Measurements from ENCODE around the gene HNRNPL. TPM values are rescaled to one million over a fixed set of nuclear protein-coding genes. Genes with fewer than 3 reads are reported as not detected.
"Not testable (repeated sequence)": the region's sequence is repeated elsewhere in the genome, so short reads cannot be mapped to it uniquely, and the experiment has no call there.

The HNRNPL gene
- total and polyA plus RNA-seq, 2 donors: 198 to 269 TPM

DNA sequence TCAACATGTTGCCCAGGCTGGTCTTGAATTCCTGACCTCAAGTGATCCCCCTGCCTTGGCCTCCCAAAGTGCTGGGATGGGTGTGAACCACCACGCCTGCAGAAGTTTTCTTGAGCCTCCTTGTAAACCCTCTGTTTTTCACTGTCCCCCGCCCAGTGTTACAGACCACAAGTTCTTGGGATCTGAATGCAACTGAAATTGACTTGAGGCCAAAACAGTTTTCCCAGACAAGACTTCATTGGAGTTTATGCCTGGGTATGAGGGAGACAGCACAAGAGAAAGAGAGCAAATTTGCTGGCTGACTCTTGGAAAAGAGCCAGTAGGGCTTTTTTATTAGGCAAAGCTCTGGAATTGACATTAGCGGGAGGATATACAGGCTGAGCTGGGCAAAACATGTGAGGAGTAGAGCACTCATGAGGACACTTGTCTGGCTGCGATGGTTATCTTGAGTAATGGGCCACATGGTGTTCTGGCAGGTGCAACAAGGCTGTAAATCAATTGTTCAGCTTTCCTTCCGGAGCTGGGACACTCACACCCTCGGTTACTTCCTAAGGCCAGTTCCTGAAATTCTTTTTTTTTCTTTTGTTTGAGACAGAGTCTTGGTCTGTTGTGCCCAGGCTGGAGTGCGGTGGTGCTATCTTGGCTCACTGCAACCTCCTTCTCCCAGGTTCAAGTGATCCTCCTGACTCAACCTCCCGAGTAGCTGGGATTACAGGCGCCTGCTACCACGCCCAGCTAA lies 12.7 kb upstream of the HNRNPL start:
- DNase-seq (ENCODE audit: low read depth in 6 of 9, low spot score in 9 of 9): no peak
- no peaks in the 10 kb centered on the region for H3K27me3 ChIP-seq (ENCODE audit: control insufficient read depth in 2 of 2, insufficient read depth in 1 of 2, low read length in 1 of 2)
- WGBS: 68% methylated on average over 10 of the region's 10 CpGs
- H3K4me3 ChIP-seq (ENCODE audit: low read length in 2 of 2): no peak overlapping the region
- no peaks in the 10 kb centered on the region for H3K9me3 ChIP-seq (ENCODE audit: control insufficient read depth in 2 of 2, insufficient read depth in 1 of 2, low read length in 1 of 2)
- H3K4me1 ChIP-seq (ENCODE audit: control insufficient read depth in 2 of 2, insufficient read depth in 2 of 2, low read length in 2 of 2): peaks cover under 1 to 4% of the 10 kb centered on the region in 2 donors
- H3K27ac ChIP-seq (ENCODE audit: low read depth in 1 of 2, low read length in 1 of 2): no peak overlapping the region
- no peaks in the 10 kb centered on the region for H3K36me3 ChIP-seq (ENCODE audit: control insufficient read depth in 2 of 2, insufficient read depth in 2 of 2, low read length in 1 of 2)

DNA sequence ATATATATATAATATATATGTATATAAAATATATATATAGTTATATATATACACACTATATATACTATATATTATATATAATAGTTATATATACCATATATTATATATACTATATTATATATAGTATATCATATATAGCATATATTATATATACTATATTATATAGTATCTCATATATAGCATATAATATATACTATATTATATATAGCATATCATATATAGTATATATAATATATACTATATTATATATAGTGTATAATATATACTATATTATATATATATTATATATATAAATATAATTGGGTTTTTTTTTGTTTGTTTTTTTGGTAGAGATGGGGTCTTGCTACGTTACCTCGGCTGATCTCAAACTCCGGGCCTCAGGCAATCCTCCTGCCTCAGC lies 11.6 kb upstream of the HNRNPL start:
- no peaks in the 10 kb centered on the region for H3K27me3 ChIP-seq (ENCODE audit: control insufficient read depth in 2 of 2, insufficient read depth in 1 of 2, low read length in 1 of 2)
- no peak for DNase-seq (ENCODE audit: low read depth in 6 of 9, low spot score in 9 of 9)
- no peaks in the 10 kb centered on the region for H3K9me3 ChIP-seq (ENCODE audit: control insufficient read depth in 2 of 2, insufficient read depth in 1 of 2, low read length in 1 of 2)
- no peak overlapping the region for H3K27ac ChIP-seq (ENCODE audit: low read depth in 1 of 2, low read length in 1 of 2)
- 99% methylated on average over 3 of the region's 3 CpGs for WGBS
- no peak overlapping the region for H3K4me3 ChIP-seq (ENCODE audit: low read length in 2 of 2)
- no peaks in the 10 kb centered on the region for H3K36me3 ChIP-seq (ENCODE audit: control insufficient read depth in 2 of 2, insufficient read depth in 2 of 2, low read length in 1 of 2)
- peaks cover 2 to 8% of the 10 kb centered on the region in 2 donors for H3K4me1 ChIP-seq (ENCODE audit: control insufficient read depth in 2 of 2, insufficient read depth in 2 of 2, low read length in 2 of 2)

DNA sequence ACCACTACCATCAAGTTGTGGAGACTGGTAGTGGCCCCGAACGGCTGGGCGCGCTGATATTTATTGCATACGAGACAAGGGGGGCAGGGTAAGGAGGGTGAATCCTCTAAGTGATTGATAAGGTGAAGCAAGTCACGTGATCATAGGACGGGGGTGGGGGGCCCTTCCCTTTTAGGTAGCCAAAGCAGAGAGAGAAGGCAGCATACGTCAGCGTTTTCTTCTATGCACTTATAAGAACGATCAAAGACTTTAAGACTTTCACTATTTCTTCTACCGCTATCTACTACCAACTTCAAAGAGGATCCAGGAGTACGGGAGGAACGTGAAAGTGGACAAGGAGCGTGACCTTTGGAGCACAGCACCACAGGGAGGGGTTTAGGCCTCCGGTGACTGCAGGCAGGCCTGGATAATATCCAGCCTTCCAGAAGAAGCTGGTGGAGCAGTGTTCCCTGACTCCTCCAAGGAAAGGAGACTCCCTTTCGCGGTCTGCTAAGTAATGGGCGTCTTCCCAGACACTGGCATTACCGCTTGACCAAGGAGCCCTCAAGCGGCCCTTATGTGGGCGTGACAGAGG lies 9.9 kb upstream of the HNRNPL start:
- H3K36me3 ChIP-seq (ENCODE audit: control insufficient read depth in 2 of 2, insufficient read depth in 2 of 2, low read length in 1 of 2); H3K4me3 ChIP-seq (ENCODE audit: low read length in 2 of 2); H3K27me3 ChIP-seq (ENCODE audit: control insufficient read depth in 2 of 2, insufficient read depth in 1 of 2, low read length in 1 of 2); H3K27ac ChIP-seq (ENCODE audit: low read depth in 1 of 2, low read length in 1 of 2); H3K9me3 ChIP-seq (ENCODE audit: control insufficient read depth in 2 of 2, insufficient read depth in 1 of 2, low read length in 1 of 2); DNase-seq (ENCODE audit: low read depth in 6 of 9, low spot score in 9 of 9); H3K4me1 ChIP-seq (ENCODE audit: control insufficient read depth in 2 of 2, insufficient read depth in 2 of 2, low read length in 2 of 2): not testable (repeated sequence)
- WGBS: 95% methylated on average over 21 of the region's 21 CpGs

DNA sequence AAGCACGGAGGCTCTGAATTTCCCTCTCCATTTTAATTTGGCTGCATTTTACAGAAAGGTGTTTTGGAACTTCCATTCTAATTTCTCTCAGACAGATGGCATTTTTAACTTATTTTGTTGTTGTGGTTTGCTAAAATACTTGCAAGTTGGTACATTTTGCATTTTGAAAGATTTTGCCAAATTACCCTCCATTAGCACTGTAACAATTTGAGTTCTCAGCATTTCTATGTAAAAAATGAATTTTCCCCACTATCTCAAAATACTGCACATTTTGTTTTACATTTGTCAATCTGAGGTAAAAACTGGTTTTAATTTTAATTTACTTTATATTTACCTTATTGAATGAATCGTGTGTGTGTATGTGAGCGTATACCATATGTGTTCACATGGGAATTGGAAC lies 7.0 kb upstream of the HNRNPL start:
- Histone ChIP-seq H3K4me3 (ENCODE audit: low read length in 2 of 2) (no peak overlapping the region), H3K27me3 (ENCODE audit: control insufficient read depth in 2 of 2, insufficient read depth in 1 of 2, low read length in 1 of 2) (peaks cover 0 to 4% of the 10 kb centered on the region in 2 donors), H3K36me3 (ENCODE audit: control insufficient read depth in 2 of 2, insufficient read depth in 2 of 2, low read length in 1 of 2) (no peaks in the 10 kb centered on the region), H3K27ac (ENCODE audit: low read depth in 1 of 2, low read length in 1 of 2) (no peak overlapping the region), H3K4me1 (ENCODE audit: control insufficient read depth in 2 of 2, insufficient read depth in 2 of 2, low read length in 2 of 2) (peaks cover 4 to 15% of the 10 kb centered on the region in 2 donors), H3K9me3 (ENCODE audit: control insufficient read depth in 2 of 2, insufficient read depth in 1 of 2, low read length in 1 of 2) (no peaks in the 10 kb centered on the region)
- WGBS: 72% methylated on average over 3 of the region's 3 CpGs
- DNase-seq (ENCODE audit: low read depth in 6 of 9, low spot score in 9 of 9): no peak

DNA sequence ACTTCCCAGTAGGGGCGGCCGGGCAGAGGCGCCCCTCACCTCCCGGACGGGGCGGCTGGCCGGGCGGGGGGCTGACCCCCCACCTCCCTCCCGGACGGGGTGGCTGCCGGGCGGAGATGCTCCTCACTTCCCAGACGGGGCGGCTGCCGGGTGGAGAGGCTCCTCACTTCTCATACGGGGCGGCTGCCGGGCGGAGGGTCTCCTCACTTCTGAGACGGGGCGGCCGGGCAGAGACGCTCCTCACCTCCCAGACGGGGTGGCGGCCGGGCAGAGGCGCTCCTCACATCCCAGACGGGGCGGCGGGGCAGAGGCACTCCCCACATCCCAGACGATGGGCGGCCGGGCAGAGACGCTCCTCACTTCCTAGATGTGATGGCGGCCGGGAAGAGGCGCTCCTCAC lies 6.0 kb upstream of the HNRNPL start:
- not testable (repeated sequence) for H3K9me3 ChIP-seq (ENCODE audit: control insufficient read depth in 2 of 2, insufficient read depth in 1 of 2, low read length in 1 of 2); DNase-seq (ENCODE audit: low read depth in 6 of 9, low spot score in 9 of 9); H3K27me3 ChIP-seq (ENCODE audit: control insufficient read depth in 2 of 2, insufficient read depth in 1 of 2, low read length in 1 of 2); H3K36me3 ChIP-seq (ENCODE audit: control insufficient read depth in 2 of 2, insufficient read depth in 2 of 2, low read length in 1 of 2); H3K4me3 ChIP-seq (ENCODE audit: low read length in 2 of 2); H3K27ac ChIP-seq (ENCODE audit: low read depth in 1 of 2, low read length in 1 of 2)
- 85% methylated on average over 29 of the region's 37 CpGs for WGBS
- peaks cover 12 to 25% of the 10 kb centered on the region in 2 donors for H3K4me1 ChIP-seq (ENCODE audit: control insufficient read depth in 2 of 2, insufficient read depth in 2 of 2, low read length in 2 of 2)

DNA sequence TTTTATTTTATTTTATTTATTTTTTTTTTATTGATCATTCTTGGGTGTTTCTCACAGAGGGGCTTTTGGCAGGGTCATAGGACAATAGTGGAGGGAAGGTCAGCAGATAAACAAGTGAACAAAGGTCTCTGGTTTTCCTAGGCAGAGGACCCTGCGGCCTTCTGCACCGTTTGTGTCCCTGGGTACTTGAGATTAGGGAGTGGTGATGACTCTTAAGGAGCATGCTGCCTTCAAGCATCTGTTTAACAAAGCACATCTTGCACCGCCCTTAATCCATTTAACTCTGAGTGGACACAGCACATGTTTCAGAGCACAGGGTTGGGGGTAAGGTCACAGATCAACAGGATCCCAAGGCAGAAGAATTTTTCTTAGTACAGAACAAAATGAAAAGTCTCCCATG lies 5.2 kb upstream of the HNRNPL start:
- not testable (repeated sequence) for H3K27me3 ChIP-seq (ENCODE audit: control insufficient read depth in 2 of 2, insufficient read depth in 1 of 2, low read length in 1 of 2); DNase-seq (ENCODE audit: low read depth in 6 of 9, low spot score in 9 of 9); H3K4me3 ChIP-seq (ENCODE audit: low read length in 2 of 2); H3K27ac ChIP-seq (ENCODE audit: low read depth in 1 of 2, low read length in 1 of 2); H3K36me3 ChIP-seq (ENCODE audit: control insufficient read depth in 2 of 2, insufficient read depth in 2 of 2, low read length in 1 of 2); H3K9me3 ChIP-seq (ENCODE audit: control insufficient read depth in 2 of 2, insufficient read depth in 1 of 2, low read length in 1 of 2)
- 96% methylated on average over 3 of the region's 3 CpGs for WGBS
- peaks cover 13 to 27% of the 10 kb centered on the region in 2 donors for H3K4me1 ChIP-seq (ENCODE audit: control insufficient read depth in 2 of 2, insufficient read depth in 2 of 2, low read length in 2 of 2)

DNA sequence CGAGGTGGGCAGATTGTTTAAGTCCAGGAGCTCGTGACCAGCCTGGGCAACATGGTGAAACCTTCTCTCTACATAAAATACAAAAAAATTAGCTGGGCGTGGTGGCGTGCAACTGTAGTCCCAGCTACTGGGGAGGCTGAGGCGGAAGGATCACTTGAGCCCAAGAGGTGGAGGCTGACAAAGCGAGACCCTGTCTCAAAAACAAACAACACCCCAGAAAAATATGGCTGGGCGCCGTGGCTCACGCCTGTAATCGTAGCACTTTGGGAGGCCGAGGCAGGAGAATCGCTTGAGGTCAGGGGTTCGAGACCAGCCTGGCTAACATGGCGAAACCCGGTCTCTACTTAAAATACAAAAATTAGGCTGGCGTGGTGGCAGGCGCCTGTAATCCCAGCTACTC lies 3.4 kb upstream of the HNRNPL start:
- Histone ChIP-seq H3K36me3 (ENCODE audit: control insufficient read depth in 2 of 2, insufficient read depth in 2 of 2, low read length in 1 of 2) (peaks cover 0 to 7% of the 10 kb centered on the region in 2 donors), H3K9me3 (ENCODE audit: control insufficient read depth in 2 of 2, insufficient read depth in 1 of 2, low read length in 1 of 2) (peaks cover 0 to 3% of the 10 kb centered on the region in 2 donors), H3K4me1 (ENCODE audit: control insufficient read depth in 2 of 2, insufficient read depth in 2 of 2, low read length in 2 of 2) (peaks cover 21 to 34% of the 10 kb centered on the region in 2 donors), H3K27ac (ENCODE audit: low read depth in 1 of 2, low read length in 1 of 2) (no peak overlapping the region), H3K27me3 (ENCODE audit: control insufficient read depth in 2 of 2, insufficient read depth in 1 of 2, low read length in 1 of 2) (peaks cover 0 to 4% of the 10 kb centered on the region in 2 donors), H3K4me3 (ENCODE audit: low read length in 2 of 2) (no peak overlapping the region)
- 96% methylated on average over 17 of the region's 17 CpGs for WGBS
- DNase-seq (ENCODE audit: low read depth in 6 of 9, low spot score in 9 of 9): no peak

DNA sequence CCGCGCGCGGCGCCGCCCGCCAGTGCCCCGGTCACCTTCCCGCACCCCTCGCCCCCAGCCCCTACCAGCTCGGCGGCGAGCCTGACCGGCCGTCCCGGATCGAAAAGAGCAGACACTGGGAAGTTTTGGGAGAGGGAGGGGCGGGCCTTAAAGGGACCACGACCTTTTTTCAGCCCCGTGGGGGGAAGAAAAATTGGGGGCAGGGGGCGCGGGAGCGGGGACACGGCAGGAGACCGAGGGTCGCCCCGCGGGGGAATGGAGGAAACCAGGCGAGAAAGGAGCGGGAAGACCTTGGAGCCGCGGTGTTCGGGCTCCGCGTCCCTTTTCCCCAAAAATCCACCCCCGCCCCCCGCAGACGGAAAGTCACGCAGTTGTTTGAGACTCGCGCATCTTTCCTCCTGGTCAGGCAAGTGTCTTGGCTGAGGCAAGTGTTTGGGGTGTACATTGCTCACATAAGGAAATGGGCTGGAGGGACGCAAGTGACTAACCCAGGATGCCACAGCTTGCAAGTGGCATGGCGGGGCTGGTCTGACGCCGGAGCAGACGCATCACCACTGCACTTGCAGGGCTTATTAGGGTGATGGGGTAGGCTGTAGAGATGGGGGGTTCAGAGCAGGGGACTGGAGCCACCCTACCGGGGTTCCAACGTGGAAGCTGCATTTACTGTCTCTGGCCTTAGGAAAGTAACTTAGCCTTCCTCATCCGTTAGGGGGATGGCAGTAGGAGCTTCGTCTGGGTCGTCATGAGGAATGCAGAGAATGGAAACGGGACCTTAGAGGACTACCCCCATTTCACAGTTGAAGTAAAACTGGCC lies 2.7 kb upstream of the HNRNPL start:
- H3K27ac ChIP-seq (ENCODE audit: low read depth in 1 of 2, low read length in 1 of 2): peak overlapping the region; percentile 82 to 98
- peak in 3 of 9 donors; percentile 27 to 53 (median 33) for DNase-seq (ENCODE audit: low read depth in 6 of 9, low spot score in 9 of 9)
- H3K27me3 ChIP-seq (ENCODE audit: control insufficient read depth in 2 of 2, insufficient read depth in 1 of 2, low read length in 1 of 2): peaks cover 0 to 4% of the 10 kb centered on the region in 2 donors
- peaks cover 0 to 3% of the 10 kb centered on the region in 2 donors for H3K9me3 ChIP-seq (ENCODE audit: control insufficient read depth in 2 of 2, insufficient read depth in 1 of 2, low read length in 1 of 2)
- H3K4me1 ChIP-seq (ENCODE audit: control insufficient read depth in 2 of 2, insufficient read depth in 2 of 2, low read length in 2 of 2): peaks cover 27 to 39% of the 10 kb centered on the region in 2 donors
- H3K36me3 ChIP-seq (ENCODE audit: control insufficient read depth in 2 of 2, insufficient read depth in 2 of 2, low read length in 1 of 2): peaks cover 3 to 12% of the 10 kb centered on the region in 2 donors
- 5% methylated on average over 52 of the region's 52 CpGs for WGBS
- H3K4me3 ChIP-seq (ENCODE audit: low read length in 2 of 2): peak overlapping the region; percentile 66 to 95

Data from thymus (tissue), 11 donors.